Suppressor macrophage treated with lipopolysaccharide for 1 hour (primary cell): ENCODE measurements around the gene TMIGD2.
A peak's percentile ranks its signal among the peaks of the same experiment; 100 is the strongest.
"Not testable (repeated sequence)": the region's sequence is repeated elsewhere in the genome, so short reads cannot be mapped to it uniquely, and the experiment has no call there.

ENCODE experiments used
- DNase-seq, 3 donors: peaks; one replicate each; pipeline ENCODE4 v3.0.0-alpha.2; 2020 to 2022

The TMIGD2 gene

DNA sequence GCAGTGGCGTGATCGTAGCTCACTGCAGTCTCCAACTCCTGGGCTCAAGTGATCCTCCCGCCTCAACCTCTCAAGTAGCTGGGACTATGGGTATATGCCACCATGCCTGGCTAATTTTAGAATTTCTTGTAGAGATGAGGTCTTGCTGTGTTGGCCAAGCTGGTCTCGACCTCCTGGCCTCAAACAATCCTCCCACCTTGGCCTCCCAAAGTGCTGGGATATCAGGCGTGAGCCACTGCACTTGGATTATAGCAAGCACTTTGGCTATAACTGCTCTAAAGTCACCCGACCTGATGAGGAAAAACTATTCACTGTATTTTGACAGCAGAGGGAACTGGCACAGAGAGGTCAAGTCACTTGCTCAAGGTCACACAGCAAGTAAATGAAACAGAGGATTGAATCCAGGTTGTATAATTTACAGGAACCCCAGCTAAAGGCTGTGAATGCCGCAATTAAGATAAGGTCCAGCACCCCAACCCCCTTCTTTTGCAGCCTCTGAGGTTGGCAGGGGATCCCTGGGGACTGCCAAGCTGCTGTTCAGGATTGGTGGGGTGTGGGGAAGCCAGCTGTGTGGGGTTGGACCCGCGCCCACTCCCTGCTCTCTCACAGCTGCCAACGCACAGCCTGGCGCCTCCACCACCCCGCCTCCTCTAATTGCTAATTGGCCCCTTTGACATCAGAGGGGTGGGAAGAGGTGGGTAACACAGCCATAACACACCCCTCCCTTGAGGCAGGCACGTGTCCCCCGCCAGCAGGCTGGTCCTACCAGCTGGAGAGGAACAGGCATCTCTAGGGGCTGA is 6.0 kb downstream of the TMIGD2 start:
- no peak for DNase-seq

DNA sequence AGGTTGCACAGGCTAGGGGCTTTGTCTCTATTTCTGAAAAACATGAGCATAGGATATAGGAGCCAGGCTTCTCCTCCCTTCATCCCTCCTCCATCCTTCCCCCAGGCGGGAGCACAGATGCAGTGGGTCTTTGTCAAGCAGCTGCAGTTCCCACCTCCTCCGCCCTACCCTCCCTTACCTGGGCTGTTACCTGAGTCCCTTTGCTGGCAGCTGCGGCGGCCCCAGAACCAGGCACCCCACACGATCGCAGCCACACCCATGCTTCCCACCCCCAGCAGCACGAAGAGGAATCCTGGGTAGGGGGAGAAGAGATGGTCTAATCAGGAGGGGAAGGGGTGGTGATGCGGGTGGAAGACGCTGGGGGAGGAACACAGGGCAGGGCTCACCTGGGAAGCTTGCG is 7.8 kb downstream of the TMIGD2 start:
- no peak for DNase-seq

DNA sequence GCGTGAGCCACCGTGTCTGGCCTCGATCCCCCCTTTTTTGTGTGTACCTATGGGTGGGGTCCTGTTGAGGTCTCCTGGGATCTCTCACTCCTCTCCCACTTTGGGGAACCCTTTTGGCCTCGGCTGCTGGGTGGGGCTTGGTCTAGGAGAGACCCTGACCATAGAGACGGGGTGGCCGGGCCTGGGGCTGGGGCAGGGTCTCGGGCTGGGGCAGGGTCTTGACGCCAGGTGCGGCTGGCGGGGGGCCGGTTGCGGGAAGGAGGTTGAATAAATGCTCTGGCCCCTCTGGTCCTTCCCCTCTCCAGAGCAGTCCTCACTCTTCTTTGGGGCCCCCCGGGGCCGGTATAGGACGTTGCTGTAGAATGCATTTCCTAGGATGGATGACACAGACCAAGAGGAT is 9.7 kb downstream of the TMIGD2 start:
- no peak for DNase-seq

DNA sequence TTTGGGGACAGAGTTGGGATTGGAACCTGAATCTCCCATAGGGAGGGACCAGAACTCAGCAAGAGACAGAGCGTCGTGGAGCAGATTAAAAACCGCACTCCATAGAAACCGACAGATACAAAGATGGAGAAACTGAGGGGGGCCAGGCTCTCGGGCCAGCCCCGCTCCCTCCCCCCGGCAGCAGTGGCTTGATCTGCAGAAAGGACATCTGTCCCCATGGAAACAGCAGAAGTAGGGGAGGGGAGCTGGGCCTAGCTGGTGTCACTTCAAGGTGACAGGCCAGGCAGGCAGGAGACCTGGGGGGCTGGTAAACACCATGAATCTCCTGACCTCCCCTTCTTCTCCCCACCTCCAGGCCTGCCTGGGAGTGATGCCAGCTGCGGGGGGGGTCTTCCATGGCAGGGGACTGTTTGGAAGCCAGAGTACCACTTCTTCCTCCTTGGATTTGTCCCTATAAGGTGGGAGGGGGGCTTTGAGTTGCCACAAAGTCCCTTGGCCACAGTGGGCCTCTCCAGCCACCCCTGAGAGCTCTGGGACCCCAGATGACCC is 10.9 kb downstream of the TMIGD2 start:
- DNase-seq: no peak

DNA sequence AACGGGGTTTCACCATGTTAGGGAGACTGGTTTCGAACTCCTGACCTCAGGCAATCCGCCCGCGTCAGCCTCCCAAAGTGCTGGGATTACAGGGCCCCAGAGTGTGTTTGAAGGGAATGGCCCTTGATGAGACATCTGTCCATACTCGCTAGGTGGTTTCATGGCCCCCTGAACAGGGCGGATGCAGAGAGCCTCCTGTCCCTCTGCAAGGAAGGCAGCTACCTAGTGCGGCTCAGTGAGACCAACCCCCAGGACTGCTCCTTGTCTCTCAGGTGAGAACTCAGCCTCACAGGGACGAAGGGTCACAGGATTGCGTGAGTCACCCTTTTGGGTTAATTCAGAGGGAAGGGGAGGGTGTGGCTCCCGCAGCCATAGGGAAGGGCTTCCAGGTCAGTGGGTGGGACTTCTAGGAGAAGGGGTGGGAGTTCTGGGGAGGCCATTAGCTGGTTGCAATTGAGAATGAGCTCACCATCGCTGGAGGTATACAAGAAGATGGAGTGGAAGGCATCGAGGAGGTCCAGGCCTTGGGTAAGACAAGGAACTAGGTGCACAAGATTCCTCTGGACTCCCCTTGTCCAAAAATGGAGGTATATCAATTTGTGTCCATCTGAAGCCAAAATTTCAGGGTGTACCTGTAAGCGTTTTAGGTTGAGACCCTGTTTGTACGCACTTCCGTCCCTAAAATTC is 14.0 kb downstream of the TMIGD2 start:
- no peak for DNase-seq

DNA sequence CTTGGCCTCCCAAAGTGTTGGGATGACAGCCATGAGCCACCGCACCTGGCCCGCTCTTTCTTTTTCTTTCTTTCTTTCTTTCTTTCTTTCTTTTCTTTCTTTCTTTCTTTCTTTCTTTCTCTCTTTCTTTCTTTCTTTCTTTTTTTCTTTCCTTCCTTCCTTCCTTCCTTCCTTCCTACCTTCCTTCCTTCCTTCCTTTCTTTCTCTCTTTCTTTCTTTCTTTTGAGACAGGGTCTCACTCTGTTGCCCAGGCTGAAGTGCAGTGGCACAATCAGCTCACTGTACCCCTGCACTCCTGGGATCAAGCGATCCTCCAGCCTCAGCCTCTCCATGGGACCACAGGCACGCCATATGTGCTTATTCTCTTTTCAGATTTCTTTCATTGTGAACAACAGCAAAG is 16.0 kb downstream of the TMIGD2 start:
- not testable (repeated sequence) for DNase-seq

DNA sequence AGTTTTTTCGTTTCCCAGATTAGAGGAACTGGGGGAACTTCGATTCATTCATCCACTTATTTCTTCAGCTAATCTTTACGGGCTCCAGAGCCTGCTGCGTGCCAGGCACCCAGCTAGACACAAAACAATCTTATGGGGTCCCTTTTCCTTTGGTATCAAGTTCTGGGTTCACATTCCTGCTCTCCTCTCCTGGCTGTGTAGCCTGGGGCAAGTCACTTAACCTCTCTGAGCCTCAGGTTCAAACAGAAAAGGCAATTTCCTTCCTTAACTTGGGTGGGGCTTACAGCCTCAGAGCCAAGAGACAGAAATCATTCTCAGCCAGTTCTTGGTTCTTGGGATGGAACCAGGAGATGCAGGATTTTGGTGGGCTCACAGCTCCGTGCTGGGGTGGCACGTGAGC is 17.2 kb downstream of the TMIGD2 start:
- DNase-seq: peak in 1 of 3 donors; percentile 15

DNA sequence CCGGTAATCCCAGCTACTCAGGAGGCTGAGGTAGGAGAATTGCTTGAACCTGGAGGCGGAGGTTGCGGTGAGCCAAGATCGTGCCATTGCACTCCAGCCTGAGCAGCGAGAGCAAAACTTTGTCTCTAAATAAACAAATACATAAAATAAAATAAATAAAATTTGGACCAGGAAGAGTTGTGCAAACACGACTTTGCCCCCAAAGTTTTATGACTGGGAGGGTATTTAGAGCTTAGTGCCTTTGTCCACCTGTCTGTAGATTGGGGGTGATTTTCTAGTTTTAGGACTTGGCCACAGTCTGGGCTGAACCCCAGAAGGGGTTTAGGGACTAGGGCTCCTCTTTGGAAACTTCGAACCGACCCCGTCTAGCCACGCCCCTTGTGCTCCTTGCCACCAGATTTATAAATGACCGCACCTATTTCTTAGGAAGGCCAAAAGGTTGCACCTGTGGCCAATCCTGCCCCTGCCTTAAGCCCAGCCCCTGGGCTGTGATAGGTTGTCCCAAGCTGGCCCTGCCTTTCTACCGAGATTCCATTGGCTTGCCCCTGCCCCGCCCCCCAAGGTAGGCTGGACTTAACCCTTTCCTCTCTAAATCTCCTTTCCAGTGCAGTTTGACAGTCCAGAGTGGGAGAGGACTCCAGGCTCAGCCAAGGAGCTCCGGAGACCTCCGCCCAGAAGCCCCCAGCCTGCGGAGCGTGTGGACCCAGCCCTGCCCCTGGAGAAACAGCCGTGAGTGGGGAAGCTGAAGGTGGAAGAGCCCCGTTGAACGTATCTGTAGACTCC is 17.8 kb downstream of the TMIGD2 start:
- peak; percentile 15 to 34 (median 21) for DNase-seq

DNA sequence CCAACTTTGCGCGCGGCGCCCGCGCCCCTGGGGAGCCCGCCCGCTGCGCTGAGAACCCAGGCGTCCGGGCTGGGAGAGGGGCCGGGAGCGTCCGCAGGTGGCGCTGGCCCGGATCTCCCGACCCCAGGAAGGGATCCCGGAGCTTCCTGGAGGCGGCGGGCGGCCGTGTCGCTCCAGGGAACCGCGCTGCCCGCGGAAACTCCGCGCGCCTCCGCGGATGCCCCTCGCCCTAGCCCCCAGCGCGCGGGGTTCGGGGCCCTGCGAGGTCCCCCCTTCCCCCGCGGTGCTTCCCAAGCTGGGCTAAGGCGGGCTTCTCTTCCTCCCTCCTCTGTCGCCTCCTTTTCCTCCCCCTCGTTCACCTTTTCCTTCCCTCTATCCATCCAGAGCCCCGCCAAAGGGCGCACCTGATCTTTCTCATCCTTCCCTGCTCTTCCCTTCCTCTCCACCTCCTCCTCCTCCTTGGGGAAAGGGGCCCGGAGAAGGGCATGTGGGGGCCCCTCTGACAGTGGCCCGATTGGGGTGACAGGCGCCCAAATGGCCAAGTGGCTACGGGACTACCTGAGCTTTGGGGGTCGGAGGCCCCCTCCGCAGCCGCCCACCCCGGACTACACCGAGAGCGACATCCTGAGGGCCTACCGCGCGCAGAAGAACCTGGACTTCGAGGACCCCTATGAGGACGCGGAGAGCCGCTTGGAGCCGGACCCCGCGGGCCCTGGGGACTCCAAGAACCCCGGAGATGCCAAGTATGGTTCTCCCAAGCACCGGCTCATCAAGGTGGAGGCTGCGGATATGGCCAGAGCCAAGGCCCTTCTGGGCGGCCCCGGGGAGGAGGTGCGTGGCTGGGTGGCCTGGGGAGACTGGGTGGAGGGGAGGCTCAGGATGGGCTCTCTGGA is 22.4 kb downstream of the TMIGD2 start:
- DNase-seq: peak in 1 of 3 donors; percentile 15

DNA sequence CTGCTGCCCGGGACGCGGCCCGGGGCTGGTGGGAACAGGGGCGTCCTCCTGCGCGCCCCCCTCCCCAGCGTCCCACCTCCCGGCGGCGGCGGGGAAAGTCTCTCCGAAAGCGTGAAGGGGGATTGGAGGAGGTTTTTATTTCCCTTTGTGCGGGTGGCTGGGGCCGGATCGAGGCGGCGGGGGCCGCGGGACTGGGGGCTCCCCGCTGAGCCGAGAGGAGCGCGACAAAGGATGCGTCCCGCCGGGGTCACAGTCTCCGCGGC is 23.0 kb downstream of the TMIGD2 start:
- no peak for DNase-seq

DNA sequence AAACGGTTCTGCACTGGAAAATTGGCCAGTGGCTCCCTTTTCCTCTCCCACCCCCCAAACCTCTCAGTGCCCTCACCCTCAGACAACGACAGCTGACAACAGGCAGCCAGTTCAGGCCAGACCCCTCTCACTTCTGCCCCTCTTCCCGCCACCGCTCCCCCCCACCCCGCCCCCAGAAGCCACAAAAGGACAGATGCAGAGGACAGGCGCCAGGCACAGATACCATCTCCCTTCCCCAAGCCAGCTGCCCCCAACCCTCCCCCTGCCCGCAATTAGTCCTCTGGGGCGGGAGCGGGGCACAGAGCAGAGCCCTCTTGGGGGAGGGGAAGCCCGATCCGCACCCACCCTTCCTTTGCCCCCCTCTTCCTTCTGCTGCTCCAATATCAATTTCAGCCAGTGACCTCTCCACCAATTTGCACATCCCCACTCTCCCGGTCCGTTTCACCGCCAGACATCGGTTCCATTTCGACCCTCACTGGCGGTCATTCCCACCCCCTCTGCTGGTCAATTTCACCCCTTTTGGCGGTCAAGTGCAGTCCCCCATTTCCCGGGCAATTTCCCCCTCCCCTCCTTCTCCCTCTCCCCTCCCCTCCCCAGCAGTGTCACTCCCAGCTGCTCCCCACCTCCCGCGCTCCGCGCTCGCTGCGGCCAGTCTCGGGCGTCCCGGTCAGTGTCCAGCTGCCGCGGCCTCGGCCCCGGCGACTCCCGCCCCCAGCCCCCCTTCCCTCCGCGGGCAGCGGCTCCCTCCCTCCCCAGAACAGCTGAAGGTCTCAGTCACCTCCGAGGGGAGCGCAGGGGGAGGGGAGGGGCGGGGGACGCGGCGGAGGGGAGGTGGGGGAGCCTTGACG is 23.5 kb downstream of the TMIGD2 start, which contains the start of gene SHD:
Gene SHD (plus strand): TSS at position 848 of the 848 bp plus-strand sequence. CDS start 798 bp downstream, outside the sequence.
- DNase-seq: peak in 1 of 3 donors; percentile 14

DNA sequence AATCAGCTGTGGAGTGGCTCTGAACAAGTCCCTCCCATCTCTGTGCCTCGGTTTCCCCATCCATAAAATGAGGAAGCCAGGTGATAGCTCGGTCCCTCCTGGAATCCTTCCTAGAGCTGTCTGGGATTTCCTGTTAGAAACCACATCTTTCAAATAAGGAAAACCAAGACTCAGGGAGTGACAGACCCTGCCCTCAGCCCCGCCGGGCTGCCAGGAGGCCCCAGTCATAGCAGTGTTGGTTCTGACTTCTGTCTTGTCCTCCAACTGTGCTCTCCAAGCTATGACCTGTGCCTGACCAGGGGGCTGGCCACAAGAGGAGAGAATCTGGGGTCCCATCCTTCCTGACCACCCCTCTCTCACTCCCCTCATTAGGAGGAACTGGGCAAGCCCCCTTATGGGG is 24.2 kb downstream of the TMIGD2 start:
- peak in 1 of 3 donors; percentile 16 for DNase-seq

DNA sequence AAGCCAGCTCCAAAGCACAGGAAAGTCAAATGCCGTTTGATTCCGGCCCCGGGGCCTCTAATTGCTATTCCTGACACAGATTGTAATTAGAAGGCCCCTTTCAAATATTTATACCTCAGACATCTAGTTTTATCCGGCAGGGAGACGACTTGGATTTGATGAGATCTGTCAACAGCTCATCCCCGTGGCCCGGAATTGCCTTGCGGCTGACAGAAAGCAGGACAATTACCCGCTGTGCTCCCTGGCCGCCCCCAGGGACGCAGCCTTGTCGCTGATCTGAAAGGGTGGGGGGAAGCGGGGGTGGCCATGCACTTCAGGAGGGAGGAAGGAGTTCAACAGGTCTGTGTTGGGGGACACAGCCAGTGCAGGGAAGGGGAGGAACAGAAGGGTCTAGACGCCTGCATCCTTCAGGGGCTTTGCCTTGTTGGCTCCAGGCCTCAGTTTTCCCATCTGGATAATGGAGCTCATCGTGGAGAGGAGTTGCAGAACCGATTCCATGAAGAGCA is 24.9 kb downstream of the TMIGD2 start:
- no peak for DNase-seq

DNA sequence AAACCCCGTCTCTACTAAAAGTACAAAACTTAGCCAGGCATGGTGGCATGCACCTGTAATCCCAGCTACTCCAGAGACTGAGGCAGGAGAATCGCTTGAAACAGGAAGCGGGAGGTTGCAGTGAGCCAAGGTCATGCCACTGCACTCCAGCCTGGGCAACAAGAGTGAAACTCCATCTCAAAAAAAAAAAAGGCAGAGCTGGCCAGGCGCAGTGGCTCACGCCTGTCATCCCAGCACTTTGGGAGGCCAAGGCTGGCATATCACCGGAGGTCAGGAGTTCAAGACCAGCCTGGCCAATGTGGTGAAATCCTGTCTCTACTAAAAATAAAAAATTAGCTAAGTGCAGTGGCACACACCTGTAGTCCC is 27.9 kb downstream of the TMIGD2 start:
- not testable (repeated sequence) for DNase-seq

DNA sequence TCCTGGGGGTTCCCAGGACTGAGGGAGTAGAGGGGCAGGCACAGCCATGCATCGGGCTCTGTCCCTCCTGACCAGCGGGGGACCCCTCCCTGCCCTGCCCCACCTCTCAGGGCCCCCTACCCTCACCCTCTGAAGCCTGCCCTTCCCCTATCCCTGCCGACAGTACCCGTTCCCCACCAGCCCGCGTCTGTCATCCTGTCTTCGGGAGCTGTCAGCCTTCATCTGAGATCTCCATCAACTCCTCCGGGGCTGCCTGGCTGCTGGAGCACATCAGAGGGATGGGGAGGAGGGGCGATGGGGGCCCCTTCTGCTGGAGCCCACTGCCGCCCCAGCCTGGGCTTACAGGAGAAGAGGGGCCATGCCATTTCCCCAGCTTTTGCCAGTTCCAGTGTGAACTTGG is 29.3 kb downstream of the TMIGD2 start:
- DNase-seq: no peak

DNA sequence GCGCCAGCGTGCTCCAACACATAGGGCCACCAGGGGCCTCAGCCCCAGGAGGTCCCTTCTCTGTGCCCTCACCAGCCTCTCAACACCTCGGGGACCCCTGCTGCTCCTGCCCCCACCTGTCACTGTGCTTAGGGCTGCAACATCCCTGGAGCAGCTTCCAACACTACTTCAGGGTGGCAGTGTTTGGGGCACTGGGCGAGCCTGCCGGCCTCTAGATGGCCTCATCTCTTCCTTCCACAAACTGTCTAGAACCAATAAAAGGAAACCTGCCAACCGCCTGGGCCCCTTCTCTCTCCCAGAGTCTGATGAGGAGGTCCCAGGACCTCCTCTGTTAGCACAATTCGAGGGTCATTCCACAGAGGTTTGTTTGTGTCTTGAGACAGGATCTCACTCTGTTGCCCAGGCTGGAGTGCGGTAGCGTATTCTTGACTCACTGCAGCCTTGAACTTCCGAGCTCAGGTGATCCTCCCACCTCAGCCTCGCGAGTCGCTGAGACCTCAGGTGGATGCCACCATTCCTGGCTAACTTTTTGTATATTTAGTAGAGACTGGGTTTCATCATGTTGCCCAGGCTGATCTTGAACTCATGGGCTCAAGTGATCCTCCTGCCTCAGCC is 33.3 kb downstream of the TMIGD2 start:
- DNase-seq: no peak

DNA sequence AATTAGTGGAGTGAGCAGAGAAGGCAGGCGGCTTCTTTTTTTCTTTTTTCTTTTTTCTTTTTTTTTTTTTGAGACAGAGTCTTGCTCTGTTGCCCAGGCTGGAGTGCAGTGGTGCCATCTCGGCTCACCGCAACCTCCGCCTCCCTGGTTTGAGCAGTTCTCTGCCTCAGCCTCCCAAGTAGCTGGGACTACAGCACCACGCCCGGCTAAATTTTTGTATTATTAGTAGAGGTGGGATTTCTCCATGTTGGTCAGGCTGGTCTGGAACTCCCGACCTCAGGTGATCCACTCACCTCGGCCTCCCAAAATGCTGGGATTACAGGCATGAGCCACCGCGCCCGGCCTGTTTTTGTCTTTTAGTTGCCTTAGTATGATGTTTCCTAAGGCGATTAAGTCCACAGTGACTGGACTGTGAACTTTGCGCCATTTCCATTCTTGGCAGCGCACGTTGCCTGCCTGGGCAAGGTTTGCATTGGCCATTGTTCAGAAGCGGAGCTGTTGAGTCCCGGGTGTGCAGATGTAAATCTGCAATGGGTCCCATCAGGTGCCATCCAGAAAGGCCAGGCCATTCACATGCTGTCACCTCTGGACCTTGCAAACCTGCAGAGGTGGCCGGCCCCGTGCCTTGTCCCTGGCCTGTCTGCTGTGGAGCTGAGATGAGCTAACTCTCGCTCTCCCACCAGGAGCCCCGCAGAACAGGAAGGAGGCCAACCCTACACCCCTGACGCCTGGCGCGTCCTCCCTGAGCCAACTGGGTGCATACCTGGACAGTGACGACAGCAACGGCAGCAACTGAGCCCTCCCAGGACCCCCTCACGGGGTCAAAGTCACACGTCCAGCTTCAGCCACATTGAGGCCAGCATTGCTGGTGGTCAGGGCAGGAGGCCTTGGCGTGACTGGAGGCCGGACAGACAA is 34.0 kb downstream of the TMIGD2 start:
- no peak for DNase-seq

DNA sequence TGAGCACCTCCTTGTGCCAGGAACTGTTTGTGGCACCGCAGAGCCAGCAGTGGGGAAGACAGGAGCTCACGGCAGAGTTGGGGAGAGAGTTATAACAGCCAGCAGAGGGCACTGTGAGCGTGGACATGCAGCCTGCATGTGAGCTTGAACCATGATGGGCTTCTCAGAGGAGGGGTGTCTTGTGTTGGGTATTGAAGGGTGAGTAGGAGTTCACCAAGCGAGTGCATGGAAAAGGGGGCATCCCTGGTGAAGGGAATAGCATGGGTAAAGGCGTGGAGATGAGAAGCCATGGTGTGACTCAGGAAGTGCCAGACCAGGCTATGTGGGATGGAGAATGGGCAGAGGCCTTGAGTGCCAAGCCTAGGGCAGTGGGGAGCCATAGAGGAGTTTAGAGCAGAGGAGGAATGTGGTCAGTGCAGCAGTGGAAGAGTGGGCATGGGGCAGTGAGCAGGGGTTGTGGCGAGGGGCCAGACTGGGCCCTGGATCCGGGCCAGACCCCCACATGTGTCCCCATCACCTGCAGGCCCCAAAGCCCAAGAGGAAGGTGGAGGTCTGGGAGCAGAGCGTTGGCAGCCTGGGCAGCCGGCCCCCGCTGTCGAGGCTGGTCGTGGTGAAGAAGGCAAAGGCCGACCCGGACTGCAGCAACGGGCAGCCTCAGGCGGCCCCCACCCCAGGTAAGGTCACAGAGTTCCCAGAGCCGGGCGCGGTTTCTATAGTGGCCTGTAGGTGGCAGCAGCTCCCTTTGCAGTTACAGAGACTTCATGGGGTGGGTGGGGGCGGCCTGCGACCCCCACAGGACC is 34.9 kb downstream of the TMIGD2 start:
- DNase-seq: peak; percentile 56 to 78 (median 63)
